OCI-LY3 (cell line): ENCODE results near the gene BSPRY.

Source experiments
- CTCF ChIP-seq: fragments of 200-600, 300-600 bp; sonication (generic); IDR thresholded peaks from 2 replicates; pipeline ENCODE4 v1.5.1; 2014; ENCODE audit warnings: antibody characterized with exemption, low read length, low read depth
- EZH2phosphoT487 ChIP-seq: fragments of 200-600 bp; shearing (Covaris generic); IDR thresholded peaks from 2 replicates; pipeline ENCODE4 v1.6.1; 2018; ENCODE audit warnings: antibody characterized with exemption, mixed run types, low read depth

DNA sequence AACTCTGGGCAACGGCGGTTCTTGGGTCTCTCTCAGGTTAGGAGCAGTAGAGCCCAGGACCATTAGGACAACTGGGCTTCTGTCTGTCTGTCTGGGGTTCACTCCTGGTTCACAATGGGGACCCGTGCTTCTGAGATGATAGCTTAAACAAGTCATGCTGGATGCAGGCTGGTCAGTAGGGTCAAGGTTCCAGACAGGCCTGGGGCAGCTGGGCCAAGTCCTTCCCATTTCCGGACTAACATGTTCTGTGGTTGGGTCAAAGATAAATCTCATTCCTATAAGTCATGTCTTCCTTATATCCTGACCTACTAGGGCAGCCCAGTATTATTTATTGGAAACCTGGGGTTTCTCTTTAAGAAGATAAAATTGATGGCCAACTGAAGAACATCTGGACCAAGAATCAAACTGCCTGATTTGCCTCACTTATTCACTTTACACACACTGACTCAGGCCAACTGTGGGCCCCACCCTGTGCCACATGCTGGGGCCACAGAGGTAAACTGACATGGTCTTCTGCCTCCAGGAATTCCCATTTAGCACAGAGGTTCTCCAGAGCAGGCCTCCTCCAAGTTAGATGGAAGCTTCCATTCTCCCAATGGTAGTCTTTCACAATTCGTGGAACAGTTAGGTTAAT, 19.1 kb downstream of the BSPRY start:
- TF ChIP-seq CTCF (no peak), EZH2phosphoT487 (no peak)
